GM18511 (cell line): ENCODE results near the gene IRX5.

ENCODE experiments used
- ATAC-seq: cut with Tn5 transposase; IDR thresholded peaks from one replicate; pipeline ENCODE4 v1.9.1; 2021; ENCODE audit warnings: mild to moderate bottlenecking, moderate library complexity; ENCODE audit not compliant: unreplicated experiment

IRX5 gene

DNA sequence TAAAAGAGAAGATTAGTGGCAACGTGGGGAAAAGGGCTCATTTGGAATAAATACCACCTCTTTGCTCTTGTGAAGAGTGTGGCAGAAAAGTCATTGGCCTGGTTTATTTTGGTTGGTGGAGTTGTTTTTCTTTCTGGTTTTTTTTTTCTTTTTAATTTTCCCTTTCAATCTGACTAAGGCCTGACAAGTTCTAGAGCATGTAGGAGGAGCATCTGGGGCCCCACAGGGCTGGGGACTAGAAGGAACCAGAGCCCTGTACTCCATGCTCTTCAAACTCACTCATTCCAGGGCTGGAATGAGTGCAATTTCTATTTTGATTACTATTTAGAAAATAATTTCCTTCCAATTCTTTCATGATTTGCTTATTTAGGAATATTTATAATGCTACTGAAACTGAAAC is 13.3 kb downstream of the IRX5 start:
- ATAC-seq = no peak

- no peak for ATAC-seq
Observed at GRCh38 chr16:54945063-54945462, 14.4 kb downstream of the IRX5 start.

DNA sequence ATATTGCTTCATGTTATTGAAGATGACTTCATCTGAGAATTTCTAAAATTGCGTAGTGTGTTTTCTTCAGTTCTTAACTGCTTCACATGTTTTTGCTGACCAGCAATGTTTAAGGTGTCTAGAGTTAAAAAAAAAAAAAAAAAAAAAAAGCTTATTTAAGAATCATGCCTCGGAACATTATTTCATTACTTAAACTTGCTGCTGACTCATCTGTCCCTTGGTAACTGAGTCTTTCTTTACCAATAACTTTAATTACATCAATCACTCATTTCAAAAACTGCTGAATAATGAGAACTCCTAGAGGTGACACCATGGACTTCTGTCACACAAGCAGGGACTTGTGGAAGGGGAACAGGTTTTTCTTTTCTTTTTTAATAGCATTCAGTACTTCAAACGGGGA is 16.2 kb downstream of the IRX5 start:
- no peak for ATAC-seq

DNA sequence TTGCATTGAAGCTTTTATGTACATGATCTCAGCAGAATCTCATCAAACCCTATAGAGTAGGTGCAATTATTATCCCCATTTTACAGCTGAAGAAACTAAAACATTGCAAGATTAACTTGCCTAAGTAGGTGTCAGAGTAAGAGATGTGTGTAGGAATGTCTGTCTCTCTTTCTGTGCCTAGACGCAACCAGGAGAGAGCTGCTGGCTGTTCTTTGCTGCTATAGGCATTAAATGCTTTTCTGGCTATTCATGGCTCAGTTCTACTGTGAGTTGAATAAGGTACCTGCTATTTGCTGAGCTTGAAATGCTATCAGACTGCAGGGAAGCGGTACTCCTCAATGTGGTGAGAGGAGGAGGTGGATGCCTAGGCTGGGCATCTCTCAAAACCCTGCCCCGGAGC is 17.0 kb downstream of the IRX5 start:
- no peak for ATAC-seq

DNA sequence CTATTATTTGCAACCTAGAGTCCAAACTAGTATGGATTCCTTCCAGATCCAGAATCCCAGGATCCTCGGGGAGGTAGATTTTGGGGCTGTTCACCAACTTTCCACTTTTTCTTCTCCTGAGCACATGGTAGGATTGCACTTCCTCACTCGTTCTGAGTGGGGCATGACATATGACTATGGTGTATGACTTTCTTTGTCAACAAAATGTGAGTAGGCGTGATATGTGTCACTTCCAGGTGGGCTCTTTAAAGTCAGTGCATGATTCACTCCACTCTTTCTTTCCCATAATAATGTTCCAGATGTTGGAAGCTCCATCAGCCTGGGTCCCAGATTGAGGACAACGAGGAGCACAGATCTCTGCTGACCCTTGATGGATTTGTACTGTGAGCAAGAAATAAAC is 21.5 kb downstream of the IRX5 start:
- no peak for ATAC-seq

DNA sequence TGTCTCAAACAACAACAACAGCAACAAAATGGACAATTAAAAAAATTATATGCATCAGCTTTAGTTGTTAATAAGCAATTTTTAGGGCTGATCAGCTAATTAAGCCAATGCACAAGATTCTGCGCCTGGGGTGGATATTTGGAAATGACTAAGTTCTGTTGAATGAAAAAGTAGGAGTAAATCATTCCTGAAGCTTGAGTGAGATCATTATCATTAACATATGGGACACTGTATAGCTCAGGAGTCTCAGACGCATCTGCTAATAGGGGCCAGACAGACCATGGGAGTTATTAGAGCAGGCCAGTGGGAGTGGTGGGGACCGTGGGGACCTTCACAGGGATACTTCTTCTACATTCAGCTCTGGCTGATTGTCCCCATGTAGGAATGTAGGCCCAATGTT is 22.8 kb downstream of the IRX5 start:
- ATAC-seq = no peak

GRCh38 chr16:54954220-54954619 is 23.6 kb downstream of the IRX5 start:
- ATAC-seq = no peak

DNA sequence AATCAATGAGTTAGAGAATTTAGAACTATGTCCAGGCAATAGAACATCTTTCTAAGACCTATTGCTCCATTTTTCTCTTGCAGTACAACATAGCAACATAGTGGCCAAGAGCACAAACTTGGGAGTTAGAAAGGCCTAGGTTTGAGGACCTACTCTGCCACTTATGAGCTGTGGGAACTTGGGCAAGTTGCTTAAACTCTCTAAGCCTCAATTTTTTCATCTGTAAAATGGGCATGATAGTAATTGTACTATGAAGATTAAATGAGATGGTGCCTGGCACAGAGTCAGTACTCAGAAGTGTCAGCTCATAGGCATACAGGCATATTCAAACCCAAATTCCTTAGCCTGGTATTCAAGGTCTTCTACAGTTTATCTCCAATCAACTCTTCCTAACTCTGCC is 25.1 kb downstream of the IRX5 start:
- no peak for ATAC-seq

- no peak for ATAC-seq
Observed at GRCh38 chr16:54957403-54958166, 26.9 kb downstream of the IRX5 start.

- ATAC-seq = no peak
Observed at GRCh38 chr16:54962045-54962444, 31.4 kb downstream of the IRX5 start.

- no peak for ATAC-seq
Observed at GRCh38 chr16:54964239-54964638, 33.6 kb downstream of the IRX5 start.

DNA sequence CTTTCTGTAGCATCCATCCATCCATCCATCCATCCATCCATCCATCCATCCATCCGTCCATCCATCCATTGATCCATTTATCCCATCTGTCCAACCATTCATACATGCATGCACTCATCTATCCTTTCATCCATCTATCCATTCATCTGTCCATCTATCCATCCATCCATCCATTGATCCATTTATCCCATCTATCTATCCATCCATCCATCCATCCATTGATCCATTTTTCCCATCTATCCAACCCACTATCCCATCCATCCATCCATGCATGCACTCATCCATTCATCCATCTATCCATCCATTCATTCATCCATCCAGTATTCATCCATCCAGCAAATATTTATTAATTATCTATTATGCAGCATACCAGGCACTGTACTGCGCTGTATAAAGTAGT is 34.8 kb downstream of the IRX5 start:
- no peak for ATAC-seq

- ATAC-seq = no peak
Observed at GRCh38 chr16:54968011-54968410, 37.3 kb downstream of the IRX5 start.

GRCh38 chr16:54968784-54969183 is 38.1 kb downstream of the IRX5 start:
- no peak for ATAC-seq

GRCh38 chr16:54970016-54970415 is 39.4 kb downstream of the IRX5 start:
- ATAC-seq = no peak

- no peak for ATAC-seq
Observed at GRCh38 chr16:54974367-54974766, 43.7 kb downstream of the IRX5 start.

DNA sequence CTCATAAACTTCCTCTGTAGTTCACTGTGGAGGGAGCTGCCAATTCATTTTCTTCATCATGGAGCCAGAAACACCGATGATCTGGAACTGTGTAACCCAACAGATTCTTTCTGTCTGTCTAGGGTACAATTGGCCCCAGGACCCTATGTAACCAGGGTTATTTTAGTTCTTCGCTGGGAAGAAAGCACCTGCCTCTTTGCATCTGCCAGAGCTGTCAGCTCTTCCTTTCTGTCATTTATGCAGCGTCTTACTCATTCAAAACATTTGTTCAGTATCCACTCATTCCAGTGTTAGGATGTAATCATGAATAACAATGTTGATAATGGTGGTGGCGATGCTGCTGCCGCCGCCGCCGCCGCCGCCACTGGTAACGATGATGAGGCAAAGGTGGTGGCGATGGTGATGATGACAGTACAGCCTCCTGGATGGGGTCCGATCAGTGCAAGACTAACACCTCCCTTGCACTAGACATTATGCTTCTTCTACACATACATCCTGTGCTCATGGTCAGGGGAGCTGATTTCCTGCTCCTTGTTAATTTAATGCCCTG is 46.1 kb downstream of the IRX5 start:
- ATAC-seq = no peak

DNA sequence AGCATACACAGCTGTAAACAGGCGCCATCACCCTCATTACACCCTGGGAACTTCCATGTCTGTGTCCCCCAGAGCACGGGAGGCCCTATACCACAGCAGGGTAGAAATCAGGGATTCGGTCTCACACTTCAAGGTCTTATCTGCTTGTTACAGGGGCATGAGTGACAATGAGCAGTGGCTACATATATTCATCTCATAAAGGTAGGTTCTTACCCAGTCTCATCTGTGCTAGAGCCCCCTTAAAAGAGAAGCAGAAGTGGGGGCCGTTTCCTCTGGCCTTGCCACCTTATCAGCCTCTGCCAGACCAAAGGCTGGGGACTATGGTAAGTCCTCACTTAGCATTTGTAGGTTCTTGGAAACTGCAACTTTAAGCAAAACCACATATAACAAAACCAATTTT is 46.5 kb downstream of the IRX5 start:
- no peak for ATAC-seq

DNA sequence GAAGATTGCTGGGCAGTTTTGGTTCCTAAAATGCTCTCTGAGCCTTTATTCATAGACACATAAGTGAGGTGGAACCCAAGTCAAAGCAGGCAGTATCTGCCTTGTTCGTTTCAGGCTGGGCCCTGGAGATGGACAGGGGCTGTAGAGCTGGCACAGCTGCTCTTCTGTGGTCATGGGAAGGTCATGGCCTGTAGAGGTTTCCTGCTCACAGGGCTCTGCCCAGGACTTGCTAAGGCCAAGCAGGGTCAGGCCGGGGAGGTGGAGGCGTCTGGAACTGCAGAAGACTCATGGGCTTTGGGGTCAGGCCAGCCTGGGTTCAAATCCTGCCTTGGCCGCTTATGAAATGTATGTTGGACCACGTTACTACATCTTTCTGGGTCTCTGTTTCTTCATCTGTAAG is 50.2 kb downstream of the IRX5 start:
- no peak for ATAC-seq
